Measurements from ENCODE around the gene ANXA6. TPM values are rescaled to one million over a fixed set of nuclear protein-coding genes. Genes with fewer than 3 reads are reported as not detected.
"Not testable (repeated sequence)": the region's sequence is repeated elsewhere in the genome, so short reads cannot be mapped to it uniquely, and the experiment has no call there.

ANXA6 gene
- total RNA-seq, 1 experiment from 2014 or later: 277 TPM

- Histone ChIP-seq H4K20me1 (ENCODE audit: insufficient read depth, low read depth, low read length) (no peaks in the 10 kb centered on the region), H3K36me3 (ENCODE audit: insufficient read depth, low read length) (peaks cover 51% of the 10 kb centered on the region), H3K9ac (ENCODE audit: low read length) (peak overlapping the region; percentile 54), H3K79me2 (ENCODE audit: low read length) (no peaks in the 10 kb centered on the region), H3K27ac (ENCODE audit: low read length) (peak overlapping the region; percentile 88), H3K9me3 (ENCODE audit: low read length) (no peaks in the 10 kb centered on the region), H3K27me3 (ENCODE audit: low read length) (no peaks in the 10 kb centered on the region), H3K4me1 (ENCODE audit: low read length) (peaks cover 62% of the 10 kb centered on the region), H3K4me3 (ENCODE audit: low read length) (peak overlapping the region; percentile 16), H2AFZ (ENCODE audit: low read length) (no peak overlapping the region), H3K4me2 (ENCODE audit: low read depth, low read length, poor library complexity, severe bottlenecking) (peak overlapping the region; percentile 54), H3K9me2 (replicated peaks; ENCODE audit: insufficient read depth, low read length) (no peaks in the 10 kb centered on the region)
- DNase-seq: peak; percentile 67
Observed at GRCh38 chr5:151178777-151179488, 21.4 kb upstream of the ANXA6 start.

GRCh38 chr5:151178372-151178771, 20.8 kb upstream of the ANXA6 start:
- peaks cover 51% of the 10 kb centered on the region for H3K36me3 ChIP-seq (ENCODE audit: insufficient read depth, low read length)
- DNase-seq: peak; percentile 71
- H2AFZ ChIP-seq (ENCODE audit: low read length): no peak overlapping the region
- no peaks in the 10 kb centered on the region for H4K20me1 ChIP-seq (ENCODE audit: insufficient read depth, low read depth, low read length)
- H3K4me3 ChIP-seq (ENCODE audit: low read length): peak overlapping the region; percentile 16
- peak overlapping the region; percentile 54 for H3K4me2 ChIP-seq (ENCODE audit: low read depth, low read length, poor library complexity, severe bottlenecking)
- peaks cover 56% of the 10 kb centered on the region for H3K4me1 ChIP-seq (ENCODE audit: low read length)
- H3K27ac ChIP-seq (ENCODE audit: low read length): peak overlapping the region; percentile 88
- H3K9ac ChIP-seq (ENCODE audit: low read length): peak overlapping the region; percentile 54
- H3K9me3 ChIP-seq (ENCODE audit: low read length): no peaks in the 10 kb centered on the region
- no peaks in the 10 kb centered on the region for H3K9me2 ChIP-seq (replicated peaks; ENCODE audit: insufficient read depth, low read length)
- H3K79me2 ChIP-seq (ENCODE audit: low read length): no peaks in the 10 kb centered on the region
- H3K27me3 ChIP-seq (ENCODE audit: low read length): no peaks in the 10 kb centered on the region

GRCh38 chr5:151176268-151176667, 18.7 kb upstream of the ANXA6 start:
- H3K4me1 ChIP-seq (ENCODE audit: low read length): peaks cover 47% of the 10 kb centered on the region
- peaks cover 39% of the 10 kb centered on the region for H3K36me3 ChIP-seq (ENCODE audit: insufficient read depth, low read length)
- not testable (repeated sequence) for H3K27me3 ChIP-seq (ENCODE audit: low read length); H3K9ac ChIP-seq (ENCODE audit: low read length); H3K4me2 ChIP-seq (ENCODE audit: low read depth, low read length, poor library complexity, severe bottlenecking); H3K9me3 ChIP-seq (ENCODE audit: low read length); H3K79me2 ChIP-seq (ENCODE audit: low read length); DNase-seq; H3K4me3 ChIP-seq (ENCODE audit: low read length); H3K9me2 ChIP-seq (replicated peaks; ENCODE audit: insufficient read depth, low read length); H2AFZ ChIP-seq (ENCODE audit: low read length); H4K20me1 ChIP-seq (ENCODE audit: insufficient read depth, low read depth, low read length)
- H3K27ac ChIP-seq (ENCODE audit: low read length): peak overlapping the region; percentile 14; the same call in 1 of the 2 replicates

- Histone ChIP-seq H3K4me1 (ENCODE audit: low read length) (peaks cover 49% of the 10 kb centered on the region), H3K9me3 (ENCODE audit: low read length) (no peaks in the 10 kb centered on the region), H3K27ac (ENCODE audit: low read length) (no peak overlapping the region), H2AFZ (ENCODE audit: low read length) (no peak overlapping the region), H3K79me2 (ENCODE audit: low read length) (no peaks in the 10 kb centered on the region), H3K27me3 (ENCODE audit: low read length) (no peaks in the 10 kb centered on the region), H3K9me2 (replicated peaks; ENCODE audit: insufficient read depth, low read length) (no peaks in the 10 kb centered on the region), H3K4me2 (ENCODE audit: low read depth, low read length, poor library complexity, severe bottlenecking) (no peak overlapping the region), H3K9ac (ENCODE audit: low read length) (no peak overlapping the region), H3K36me3 (ENCODE audit: insufficient read depth, low read length) (peaks cover 31% of the 10 kb centered on the region), H3K4me3 (ENCODE audit: low read length) (no peak overlapping the region), H4K20me1 (ENCODE audit: insufficient read depth, low read depth, low read length) (no peaks in the 10 kb centered on the region)
- DNase-seq: no peak
Observed at GRCh38 chr5:151174612-151175101, 17.1 kb upstream of the ANXA6 start.

- no peak overlapping the region for H3K4me2 ChIP-seq (ENCODE audit: low read depth, low read length, poor library complexity, severe bottlenecking)
- DNase-seq: no peak
Observed at GRCh38 chr5:151173711-151174611, 16.4 kb upstream of the ANXA6 start.

DNA sequence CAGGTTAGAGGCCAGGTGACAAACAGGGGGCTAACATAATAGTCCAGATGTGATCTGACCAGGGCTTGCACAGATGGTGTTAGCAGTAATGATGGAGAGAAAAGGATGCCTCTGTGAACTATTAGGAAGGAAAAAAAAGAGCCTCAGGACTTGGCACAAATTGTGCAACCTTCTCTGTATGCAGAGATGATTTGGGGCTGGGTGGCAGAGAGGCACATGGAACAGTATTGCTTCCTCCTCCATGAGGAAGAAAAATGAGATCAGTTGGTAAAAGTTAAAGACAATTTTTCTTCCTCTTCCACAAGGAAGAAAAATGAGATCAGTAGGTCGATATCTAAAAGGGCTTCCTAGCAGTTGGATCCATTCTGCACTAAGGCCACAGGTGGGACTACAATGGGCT, 13.9 kb upstream of the ANXA6 start:
- peaks cover 41% of the 10 kb centered on the region for H3K4me1 ChIP-seq (ENCODE audit: low read length)
- no peak overlapping the region for H3K4me3 ChIP-seq (ENCODE audit: low read length)
- DNase-seq: no peak
- H3K79me2 ChIP-seq (ENCODE audit: low read length): no peaks in the 10 kb centered on the region
- H2AFZ ChIP-seq (ENCODE audit: low read length): no peak overlapping the region
- H3K27me3 ChIP-seq (ENCODE audit: low read length): no peaks in the 10 kb centered on the region
- no peaks in the 10 kb centered on the region for H3K9me3 ChIP-seq (ENCODE audit: low read length)
- no peaks in the 10 kb centered on the region for H4K20me1 ChIP-seq (ENCODE audit: insufficient read depth, low read depth, low read length)
- H3K9ac ChIP-seq (ENCODE audit: low read length): no peak overlapping the region
- H3K4me2 ChIP-seq (ENCODE audit: low read depth, low read length, poor library complexity, severe bottlenecking): peak overlapping the region; percentile 7
- peak overlapping the region; percentile 81 for H3K27ac ChIP-seq (ENCODE audit: low read length)
- peaks cover 13% of the 10 kb centered on the region for H3K36me3 ChIP-seq (ENCODE audit: insufficient read depth, low read length)
- no peaks in the 10 kb centered on the region for H3K9me2 ChIP-seq (replicated peaks; ENCODE audit: insufficient read depth, low read length)

More at GRCh38 chr5:151173711-151174611, 16.4 kb upstream of the ANXA6 start:
- Histone ChIP-seq H3K4me3 (ENCODE audit: low read length) (no peak overlapping the region), H3K9me3 (ENCODE audit: low read length) (no peaks in the 10 kb centered on the region), H3K36me3 (ENCODE audit: insufficient read depth, low read length) (peaks cover 26% of the 10 kb centered on the region), H3K9ac (ENCODE audit: low read length) (no peak overlapping the region), H4K20me1 (ENCODE audit: insufficient read depth, low read depth, low read length) (no peaks in the 10 kb centered on the region), H3K27me3 (ENCODE audit: low read length) (no peaks in the 10 kb centered on the region), H2AFZ (ENCODE audit: low read length) (no peak overlapping the region), H3K79me2 (ENCODE audit: low read length) (no peaks in the 10 kb centered on the region), H3K27ac (ENCODE audit: low read length) (no peak overlapping the region), H3K4me1 (ENCODE audit: low read length) (peaks cover 49% of the 10 kb centered on the region), H3K9me2 (replicated peaks; ENCODE audit: insufficient read depth, low read length) (no peaks in the 10 kb centered on the region)

DNA sequence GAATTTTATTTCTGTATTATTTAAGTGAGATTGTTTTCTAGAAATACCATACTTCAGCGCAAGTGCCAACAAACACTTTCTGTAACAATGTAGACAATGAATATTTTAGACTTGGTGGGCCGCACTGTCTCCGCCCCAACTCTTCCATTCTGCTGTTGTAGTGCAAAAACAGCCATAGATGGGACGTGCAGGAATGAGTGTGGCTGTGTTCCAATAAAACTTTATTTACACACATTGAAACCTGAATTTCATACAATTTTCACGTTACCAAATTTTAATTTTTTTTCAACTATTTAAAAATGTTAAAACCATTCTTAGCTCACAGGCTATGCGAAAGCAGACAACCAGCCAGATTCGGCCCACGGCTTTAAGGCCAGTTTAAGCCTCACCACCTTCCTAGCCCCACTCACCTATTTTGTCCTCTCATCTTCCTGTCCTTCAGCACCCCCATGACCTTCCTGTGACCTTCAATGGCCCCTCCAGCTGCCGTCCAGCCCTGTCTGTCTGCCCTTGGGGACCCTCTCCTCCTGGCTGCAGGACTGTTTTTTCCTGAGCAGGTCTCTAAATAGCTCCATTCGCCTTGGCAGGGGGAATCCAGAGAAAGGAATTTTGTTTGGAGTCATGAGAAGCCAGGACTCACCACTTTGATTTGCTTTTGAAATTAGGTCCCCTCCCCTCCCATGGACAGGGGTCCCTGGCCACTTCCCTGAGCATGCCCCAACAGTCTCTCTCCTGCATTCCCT, 11.2 kb upstream of the ANXA6 start:
- Histone ChIP-seq H3K27ac (ENCODE audit: low read length) (peak overlapping the region; percentile 81), H2AFZ (ENCODE audit: low read length) (no peak overlapping the region), H3K4me3 (ENCODE audit: low read length) (no peak overlapping the region), H3K36me3 (ENCODE audit: insufficient read depth, low read length) (0 out of 2 replicates have a peak, but pooled peaks cover 2% of the 10 kb centered on the region), H3K27me3 (ENCODE audit: low read length) (no peaks in the 10 kb centered on the region), H3K9me2 (replicated peaks; ENCODE audit: insufficient read depth, low read length) (no peaks in the 10 kb centered on the region), H3K79me2 (ENCODE audit: low read length) (no peaks in the 10 kb centered on the region), H3K9me3 (ENCODE audit: low read length) (no peaks in the 10 kb centered on the region), H3K9ac (ENCODE audit: low read length) (no peak overlapping the region), H3K4me2 (ENCODE audit: low read depth, low read length, poor library complexity, severe bottlenecking) (no peak overlapping the region), H4K20me1 (ENCODE audit: insufficient read depth, low read depth, low read length) (no peaks in the 10 kb centered on the region), H3K4me1 (ENCODE audit: low read length) (peaks cover 58% of the 10 kb centered on the region)
- no peak for DNase-seq
